ENCODE measurements around the gene PCDHGB6. TPM values are rescaled to one million over a fixed set of nuclear protein-coding genes. Genes with fewer than 3 reads are reported as not detected.
"Not testable (repeated sequence)": the region's sequence is repeated elsewhere in the genome, so short reads cannot be mapped to it uniquely, and the experiment has no call there.

Gene PCDHGB6
- 0.14 and 0.35 TPM in 2 replicates for total RNA-seq (2011; cell fraction: chromatin; rRNA removed; ENCODE audit: low replicate concordance)
- total RNA-seq (2011; cell fraction: nucleolus; rRNA removed), result 0.17 and 0.26 TPM in 2 replicates
- 0.15 and 0.31 TPM in 2 replicates for total RNA-seq (2011; cell fraction: nucleoplasm; rRNA removed)
- total RNA-seq (2014; rRNA removed), result 0.09 TPM in 1 of 2 replicates, not detected in the other
- total RNA-seq (2014; rRNA removed; fragmentation: Illumina TruSeq; extraction: Trizol), result 0.06 and 0.07 TPM in 2 replicates
- total RNA-seq (2015; rRNA removed; fragmentation: Illumina TruSeq; extraction: Trizol), result 0.08 and 0.11 TPM in 2 replicates
- 0.11 TPM in 2 replicates for total RNA-seq (2021)
- 0.01 and 0.04 TPM in 2 replicates for polyA plus RNA-seq (2011; rRNA removed)
- polyA plus RNA-seq (2011; cell fraction: cytosol; rRNA removed), result 0.09 TPM in 1 of 2 replicates, not detected in the other
- 0.07 and 0.46 TPM in 2 replicates for polyA plus RNA-seq (2011; cell fraction: nucleus; rRNA removed)
- 0.01 and 0.18 TPM in 2 replicates for polyA plus RNA-seq (2012)
- not detected in 2 replicates for polyA plus RNA-seq (2014; fragmentation: Illumina TruSeq; extraction: Trizol)
- polyA plus RNA-seq (2014; fragmentation: Nextera tagmentation; extraction: Ambion mirVana), result under 1 TPM; 0.01 to 0.03 TPM
- polyA plus RNA-seq (2014; rRNA removed), result 0.07 TPM in 1 of 2 replicates, not detected in the other
- 0.09 and 0.11 TPM in 2 replicates for polyA minus RNA-seq (2011; rRNA and poly(A)+ RNA removed)
- not detected in 2 replicates for polyA minus RNA-seq (2011; cell fraction: cytosol; rRNA and poly(A)+ RNA removed)
- 0.11 and 0.40 TPM in 2 replicates for polyA minus RNA-seq (2011; cell fraction: nucleus; rRNA and poly(A)+ RNA removed)
- Bru-seq, nascent RNA, result percentile 27 among the genes with signal in this experiment
- percentile 30 among the genes with signal in this experiment for BruChase-seq, experiment 1, labeled RNA remaining after a 2-hour chase
- BruChase-seq, experiment 2, labeled RNA remaining after a 6-hour chase, result percentile 37 among the genes with signal in this experiment
- long read RNA-seq, experiment 1, result 0 reads
- long read RNA-seq, experiment 2, result 0 reads
- long read RNA-seq, experiment 3, result 0 reads

DNA sequence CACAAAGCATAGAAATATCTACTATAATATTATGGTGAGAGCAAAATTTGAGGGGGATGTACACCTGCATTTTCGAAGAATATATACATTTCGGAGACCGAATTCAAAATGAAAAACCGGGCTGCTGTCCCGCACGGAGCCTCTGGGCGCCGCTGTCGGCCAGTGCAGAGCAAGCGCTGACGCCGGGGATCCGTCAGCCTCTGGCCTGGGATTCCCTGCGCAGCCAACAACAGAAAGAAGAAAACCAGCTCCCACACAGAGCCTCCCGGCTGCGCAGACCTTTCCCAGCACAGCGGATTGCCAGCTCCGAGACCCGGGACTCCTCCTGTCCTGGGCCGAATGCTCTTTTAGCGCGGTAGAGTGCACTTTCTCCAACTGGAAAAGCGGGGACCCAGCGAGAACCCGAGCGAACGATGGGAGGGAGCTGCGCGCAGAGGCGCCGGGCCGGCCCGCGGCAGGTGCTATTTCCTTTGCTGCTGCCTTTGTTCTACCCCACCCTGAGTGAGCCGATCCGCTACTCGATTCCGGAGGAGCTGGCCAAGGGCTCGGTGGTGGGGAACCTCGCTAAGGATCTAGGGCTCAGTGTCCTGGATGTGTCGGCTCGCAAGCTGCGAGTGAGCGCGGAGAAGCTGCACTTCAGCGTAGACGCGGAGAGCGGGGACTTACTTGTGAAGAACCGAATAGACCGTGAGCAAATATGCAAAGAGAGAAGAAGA, at the start of gene PCDHGB6:
TSS of gene PCDHGB6 (plus strand) at position 232 of the 716 bp plus-strand sequence. CDS start at position 414, 182 bp downstream.
- BruUV-seq (replicated peaks); FAIRE-seq; H3K4me3 ChIP-seq; in situ Hi-C loops (cut with MboI); H3K9me3 ChIP-seq (replicated peaks; ENCODE audit: control insufficient read depth, insufficient read depth, low read depth, low read length); intact Hi-C loops (cut with micrococcal nuclease); H3K36me3 ChIP-seq (ENCODE audit: control insufficient read depth, insufficient read depth, low read length); H3K27ac ChIP-seq (ENCODE audit: extremely low read depth, low read depth, low read length); H3K9me1 ChIP-seq (ENCODE audit: control insufficient read depth, insufficient read depth, low read length); H3K79me2 ChIP-seq (ENCODE audit: control insufficient read depth, insufficient read depth, low read length); H4K20me1 ChIP-seq (replicated peaks; ENCODE audit: control insufficient read depth, insufficient read depth, low read length); H3K4me2 ChIP-seq (ENCODE audit: insufficient read depth, low read length); H2AFZ ChIP-seq (ENCODE audit: low read depth, low read length); H3K9ac ChIP-seq (ENCODE audit: insufficient read depth in 1 of 2, low read depth in 2 of 2, low read length in 2 of 2): not testable (repeated sequence)
- DNase-seq (ENCODE audit: extremely low read depth in 1 of 4, low spot score in 3 of 4) (peak; percentile 25 to 41 (median 34)), ATAC-seq (peak; percentile 88)
- ChIA-PET POLR2A (interaction anchor here (0.5 kb wide), 1 partner anchor 232 kb away, joined by 3 read pairs; no protein-coding TSS in a partner anchor), CTCF (ENCODE audit: low intra/inter-chr PET ratio) (interaction anchor here (0.7 to 1.0 kb wide), 3 partner anchors 81 to 156 kb away, joined by 3 to 4 read pairs (median 3); partner anchors contain the start of gene PCDHGC5)
- Histone ChIP-seq H3K4me1 (replicated peaks in 1 of 2; ENCODE audit: control insufficient read depth in 2 of 2, insufficient read depth in 2 of 2, low read length in 2 of 2) (peaks cover 0 to 12% of the 10 kb centered on the region in 2 experiments; a peak in 3 of 5 replicates), H3K27me3 (ENCODE audit: control insufficient read depth in 2 of 2, insufficient read depth in 2 of 2, low read length in 2 of 2) (peaks cover 3 to 29% of the 10 kb centered on the region in 2 experiments; a peak in 3 of 5 replicates)
- WGBS (ENCODE audit: insufficient coverage, low coverage, missing lambda C conversion rate), result 36% methylated on average over 41 of the region's 51 CpGs
- TF ChIP-seq RAD21 (CRISPR knock-in tag; conservative IDR thresholded peaks at IDR 0.05 in 1 of 2, IDR thresholded peaks at IDR 0.05 in 1 of 2), result peak in 1 of 2 experiments; percentile 46; a peak in 2 of 4 replicates
- peak; percentile 40 to 49; a peak in 2 of 4 replicates for TF ChIP-seq NRF1 (conservative IDR thresholded peaks at IDR 0.05 in 1 of 2, IDR thresholded peaks at IDR 0.05 in 1 of 2)
- peak; percentile 54 to 71 (median 58) for TF ChIP-seq CTCF (IDR thresholded peaks at IDR 0.05 in 2 of 3, conservative IDR thresholded peaks at IDR 0.05 in 1 of 3; ENCODE audit: insufficient read depth in 2 of 3, low read depth in 1 of 3, low read length in 3 of 3)

All from K562 (cell line).